ENCODE results near the gene IGLL5.

IGLL5 gene

GRCh38 chr22:22854466-22854865 lies 33.1 kb upstream of the IGLL5 start:
- ChIA-PET POLR2A (no interaction called here), CTCF (interaction anchor here (1.2 to 10.4 kb wide), 4 partner anchors 23 to 275 kb away, joined by 3 to 174 read pairs (median 25); no protein-coding TSS in a partner anchor)
- TF ChIP-seq, protein P1, sequence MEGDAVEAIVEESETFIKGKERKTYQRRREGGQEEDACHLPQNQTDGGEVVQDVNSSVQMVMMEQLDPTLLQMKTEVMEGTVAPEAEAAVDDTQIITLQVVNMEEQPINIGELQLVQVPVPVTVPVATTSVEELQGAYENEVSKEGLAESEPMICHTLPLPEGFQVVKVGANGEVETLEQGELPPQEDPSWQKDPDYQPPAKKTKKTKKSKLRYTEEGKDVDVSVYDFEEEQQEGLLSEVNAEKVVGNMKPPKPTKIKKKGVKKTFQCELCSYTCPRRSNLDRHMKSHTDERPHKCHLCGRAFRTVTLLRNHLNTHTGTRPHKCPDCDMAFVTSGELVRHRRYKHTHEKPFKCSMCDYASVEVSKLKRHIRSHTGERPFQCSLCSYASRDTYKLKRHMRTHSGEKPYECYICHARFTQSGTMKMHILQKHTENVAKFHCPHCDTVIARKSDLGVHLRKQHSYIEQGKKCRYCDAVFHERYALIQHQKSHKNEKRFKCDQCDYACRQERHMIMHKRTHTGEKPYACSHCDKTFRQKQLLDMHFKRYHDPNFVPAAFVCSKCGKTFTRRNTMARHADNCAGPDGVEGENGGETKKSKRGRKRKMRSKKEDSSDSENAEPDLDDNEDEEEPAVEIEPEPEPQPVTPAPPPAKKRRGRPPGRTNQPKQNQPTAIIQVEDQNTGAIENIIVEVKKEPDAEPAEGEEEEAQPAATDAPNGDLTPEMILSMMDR (IDR thresholded peaks at IDR 0.05; ENCODE audit: insufficient read depth, low read length, missing control alignments), result no peak
- no peak for DNase-seq (ENCODE audit: low read depth, low spot score)
- no peak overlapping the region for H3K4me3 ChIP-seq (ENCODE audit: low read depth, low read length)

DNA sequence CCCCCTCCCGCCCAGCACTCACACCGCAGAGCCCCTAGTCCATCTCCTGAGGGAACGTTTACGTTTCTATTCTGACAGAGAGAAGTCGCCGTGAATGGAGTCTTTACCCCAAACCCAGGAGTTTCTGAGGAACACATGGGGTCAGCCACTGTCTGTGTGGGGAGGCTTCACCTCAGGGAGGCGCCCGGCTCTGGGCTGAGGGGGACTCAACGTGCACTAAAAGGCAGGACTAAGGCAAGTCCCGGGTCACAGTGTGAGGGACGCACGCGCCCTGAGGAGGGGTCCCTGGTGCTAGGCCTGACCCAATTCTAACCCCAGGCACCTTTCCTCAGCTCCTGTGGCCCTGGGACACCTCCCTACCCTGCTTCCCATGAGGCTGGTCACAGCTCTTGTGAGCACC lies 32.5 kb upstream of the IGLL5 start:
- POLR2A ChIA-PET, result no interaction called here
- H3K4me3 ChIP-seq (ENCODE audit: low read depth, low read length), result no peak overlapping the region
- DNase-seq (ENCODE audit: low read depth, low spot score), result no peak
- CTCF ChIA-PET, result interaction anchor here (0.7 to 5.1 kb wide), 10 partner anchors 8 to 274 kb away, joined by 3 to 44 read pairs (median 4); no protein-coding TSS in a partner anchor
- TF ChIP-seq, protein P1 (IDR thresholded peaks at IDR 0.05; ENCODE audit: insufficient read depth, low read length, missing control alignments), result no peak

DNA sequence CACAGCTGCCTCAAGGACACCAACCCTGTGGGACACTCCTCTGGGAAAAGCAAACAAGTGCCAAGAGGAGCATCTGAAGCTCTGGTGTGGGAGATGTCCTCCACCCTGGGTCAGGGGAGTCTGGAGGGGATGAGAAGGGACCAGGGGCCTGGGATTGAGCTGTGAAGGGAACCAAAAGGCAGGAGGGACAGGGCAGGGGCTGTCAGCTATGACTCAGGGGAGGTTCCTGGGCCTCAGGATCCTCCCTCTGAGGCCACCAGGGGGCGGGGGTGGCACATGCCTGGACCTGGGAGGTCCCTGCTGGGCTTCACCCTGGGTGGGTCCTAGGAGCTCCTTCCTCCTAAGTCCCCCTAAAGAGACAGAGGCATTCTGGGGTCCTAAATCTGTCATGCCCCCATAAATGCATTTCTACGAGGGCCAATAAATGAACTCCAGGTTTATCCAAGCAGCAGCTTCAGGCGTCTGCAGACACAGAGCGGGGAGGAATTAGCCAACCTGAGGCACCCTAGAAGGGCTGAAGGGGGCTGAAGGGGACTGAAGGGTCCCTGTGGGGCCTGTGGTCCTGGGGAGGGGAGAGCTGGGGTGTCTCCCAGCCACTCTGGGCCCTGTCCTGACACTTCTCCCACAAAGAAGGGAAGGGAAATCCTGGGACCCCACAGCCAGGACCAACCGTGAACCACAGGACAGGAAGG lies 31.9 kb upstream of the IGLL5 start:
- POLR2A ChIA-PET, result no interaction called here
- no peak for DNase-seq (ENCODE audit: low read depth, low spot score)
- TF ChIP-seq, protein P1 (IDR thresholded peaks at IDR 0.05; ENCODE audit: insufficient read depth, low read length, missing control alignments), result peak; percentile 46
- no peak overlapping the region for H3K4me3 ChIP-seq (ENCODE audit: low read depth, low read length)
- CTCF ChIA-PET, result interaction anchor here (0.7 to 5.1 kb wide), 13 partner anchors 9 to 274 kb away, joined by 3 to 44 read pairs (median 4); no protein-coding TSS in a partner anchor

DNA sequence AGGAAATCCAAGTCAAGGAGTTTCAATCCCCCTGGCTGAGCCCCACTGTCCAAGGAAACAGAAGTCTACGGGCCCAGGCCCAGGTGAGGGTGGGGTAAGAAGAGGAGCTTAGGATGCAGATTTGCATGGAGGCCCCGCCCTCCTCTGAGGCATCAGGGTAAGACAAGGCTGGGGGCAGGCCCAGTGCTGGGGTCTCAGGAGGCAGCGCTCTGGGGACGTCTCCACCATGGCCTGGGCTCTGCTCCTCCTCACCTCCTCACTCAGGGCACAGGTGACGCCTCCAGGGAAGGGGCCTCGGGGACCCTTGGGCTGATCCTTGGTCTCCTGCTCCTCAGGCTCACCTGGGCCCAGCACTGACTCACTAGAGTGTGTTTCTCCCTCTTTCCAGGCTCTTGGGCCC lies 31.3 kb upstream of the IGLL5 start:
- H3K4me3 ChIP-seq (ENCODE audit: low read depth, low read length), result no peak overlapping the region
- ChIA-PET CTCF (interaction anchor here (0.8 to 5.1 kb wide), 8 partner anchors 8 to 258 kb away, joined by 3 to 44 read pairs (median 5); no protein-coding TSS in a partner anchor), POLR2A (no interaction called here)
- no peak for DNase-seq (ENCODE audit: low read depth, low spot score)
- TF ChIP-seq, protein P1 (IDR thresholded peaks at IDR 0.05; ENCODE audit: insufficient read depth, low read length, missing control alignments), result no peak

- TF ChIP-seq, protein P1 (IDR thresholded peaks at IDR 0.05; ENCODE audit: insufficient read depth, low read length, missing control alignments), result no peak
- no peak overlapping the region for H3K4me3 ChIP-seq (ENCODE audit: low read depth, low read length)
- POLR2A ChIA-PET, result no interaction called here
- no peak for DNase-seq (ENCODE audit: low read depth, low spot score)
- CTCF ChIA-PET, result interaction anchor here (0.7 to 5.1 kb wide), 5 partner anchors 8 to 100 kb away, joined by 3 to 44 read pairs (median 5); no protein-coding TSS in a partner anchor
Observed at GRCh38 chr22:22856885-22857606, 30.6 kb upstream of the IGLL5 start.

Measured in AG04449 (cell line).